ENCODE data around the gene BICDL2. TPM values are rescaled to one million over a fixed set of nuclear protein-coding genes. Genes with fewer than 3 reads are reported as not detected.

Gene BICDL2
- polyA plus RNA-seq, 1 of the 3 experiments (the other 2 are of a cell fraction) = not detected

- TF ChIP-seq RFX5 (IDR thresholded peaks at IDR 0.05; ENCODE audit: low read length) (no peak), FOXM1 (IDR thresholded peaks at IDR 0.05; ENCODE audit: low read depth) (no peak)
These were observed 7.9 kb downstream of the BICDL2 start (continued) for GRCh38 chr16:3028716-3029319.

GRCh38 chr16:3027983-3028715 lies 8.6 kb downstream of the BICDL2 start:
- peak; percentile 95 for DNase-seq
- Histone ChIP-seq H3K4me2 (no peak overlapping the region), H3K4me1 (ENCODE audit: control insufficient read depth in 1 of 2, insufficient read depth in 2 of 2, low read depth in 1 of 2, low read length in 1 of 2) (peaks cover under 1 to 4% of the 10 kb centered on the region in 2 experiments; a peak in 3 of 4 replicates), H3F3A (replicated peaks; ENCODE audit: insufficient read depth) (peaks cover 38% of the 10 kb centered on the region), H3K27ac (ENCODE audit: low read depth in 2 of 2, low read length in 1 of 2) (no peak overlapping the region), H3K36me3 (replicated peaks in 1 of 2; ENCODE audit: control insufficient read depth in 1 of 2, insufficient read depth in 2 of 2, low read length in 1 of 2) (peaks cover 5 to 22% of the 10 kb centered on the region in 2 experiments), H4K20me1 (ENCODE audit: insufficient read depth) (peaks cover 12% of the 10 kb centered on the region), H2AFZ (ENCODE audit: low read depth) (no peak overlapping the region), H3K9me3 (no peaks in the 10 kb centered on the region), H3K4me3 (ENCODE audit: low read depth in 2 of 2, low read length in 1 of 2) (no peak overlapping the region; a peak in 1 of 4 replicates), H3K9me2 (no peaks in the 10 kb centered on the region), H3K27me3 (ENCODE audit: insufficient read depth) (peaks cover 16% of the 10 kb centered on the region; the same call in 1 of the 2 replicates), H3K9ac (no peak overlapping the region), H3K79me2 (ENCODE audit: insufficient read depth) (no peaks in the 10 kb centered on the region)
- ChIA-PET POLR2A (interaction anchor here (0.9 kb wide), 1 partner anchor 22 kb away, joined by 4 read pairs; no protein-coding TSS in a partner anchor), CTCF (interaction anchor here (0.5 to 9.8 kb wide), 27 partner anchors 8 to 688 kb away, joined by 3 to 141 read pairs (median 6); partner anchors contain the start of genes ABCA3, CLDN6, CLDN9 and HCFC1R1)
- WGBS (ENCODE audit: low lambda C conversion rate) = 26% methylated on average over 23 of the region's 58 CpGs
- TF ChIP-seq ELF1 (IDR thresholded peaks at IDR 0.05) (no peak), RCOR1 (IDR thresholded peaks at IDR 0.05; ENCODE audit: low read length) (no peak), REST (IDR thresholded peaks at IDR 0.05; ENCODE audit: low read depth, low read length) (no peak), SMC3 (IDR thresholded peaks at IDR 0.05; ENCODE audit: low read depth, low read length) (peak; percentile 52), IRF3 (IDR thresholded peaks at IDR 0.05; ENCODE audit: low read depth, low read length) (no peak), POLR2AphosphoS5 (IDR thresholded peaks at IDR 0.05; ENCODE audit: low read depth, low read length) (peak; percentile 25; the same call in 1 of the 2 replicates), FOXM1 (IDR thresholded peaks at IDR 0.05; ENCODE audit: low read depth) (no peak), JUND (IDR thresholded peaks at IDR 0.05) (no peak), MXI1 (IDR thresholded peaks at IDR 0.05; ENCODE audit: low read depth, low read length) (no peak), TEAD4 (IDR thresholded peaks at IDR 0.05; ENCODE audit: borderline replicate concordance, insufficient read depth) (no peak), EZH2phosphoT487 (IDR thresholded peaks at IDR 0.05; ENCODE audit: borderline replicate concordance, low read depth) (no peak), CHD2 (IDR thresholded peaks at IDR 0.05; ENCODE audit: low read length, partially characterized antibody) (no peak), SIN3A (IDR thresholded peaks at IDR 0.05; ENCODE audit: borderline replicate concordance, low read depth, low read length) (no peak), FOXJ3 (CRISPR knock-in tag; IDR thresholded peaks at IDR 0.05) (no peak), RAD21 (IDR thresholded peaks at IDR 0.05; ENCODE audit: low read length) (peak; percentile 40), NRF1 (IDR thresholded peaks at IDR 0.05; ENCODE audit: low read depth, low read length) (no peak), TCF12 (IDR thresholded peaks at IDR 0.05) (no peak), CTCF (IDR thresholded peaks at IDR 0.05) (peak; percentile 60), MEF2A (IDR thresholded peaks at IDR 0.05; ENCODE audit: borderline replicate concordance, low read depth) (no peak), GATA2 (CRISPR knock-in tag; IDR thresholded peaks at IDR 0.05) (no peak), USF2 (IDR thresholded peaks at IDR 0.05; ENCODE audit: borderline replicate concordance, low read depth, low read length) (no peak)

Data from SK-N-SH (cell line).